ENCODE results near the gene METTL23. TPM values are rescaled to one million over a fixed set of nuclear protein-coding genes. Genes with fewer than 3 reads are reported as not detected.
"Not testable (repeated sequence)": the region's sequence is repeated elsewhere in the genome, so short reads cannot be mapped to it uniquely, and the experiment has no call there.

Gene METTL23
- total RNA-seq, 1 experiment from 2014 or later, result 37.7 TPM

GRCh38 chr17:76725580-76726230 is 934 bp upstream of the METTL23 start:
- Mint-ChIP-seq H3K27me3 (ENCODE audit: insufficient read depth, unreplicated experiment) (no peaks in the 10 kb centered on the region), H3K4me3 (ENCODE audit: unreplicated experiment) (peak overlapping the region; percentile 90), H3K4me1 (ENCODE audit: low read depth, unreplicated experiment) (no peaks in the 10 kb centered on the region), H3K27ac (ENCODE audit: unreplicated experiment) (peak overlapping the region; percentile 84), H3K36me3 (ENCODE audit: insufficient read depth, unreplicated experiment) (peaks cover 92% of the 10 kb centered on the region), H3K9me3 (ENCODE audit: unreplicated experiment) (no peaks in the 10 kb centered on the region)
- Histone ChIP-seq H3K27me3 (replicated peaks; ENCODE audit: control insufficient read depth, insufficient read depth, low read length) (no peaks in the 10 kb centered on the region), H3K4me3 (ENCODE audit: low read depth, low read length) (peak overlapping the region; percentile 85), H3K36me3 (ENCODE audit: control insufficient read depth, insufficient read depth, low read length) (peaks cover 3% of the 10 kb centered on the region), H3K9me3 (no peaks in the 10 kb centered on the region), H3K4me1 (peaks cover 7% of the 10 kb centered on the region; the same call in 1 of the 2 replicates)
- DNase-seq, result peak; percentile 74 to 79
- intact Hi-C loops (cut with micrococcal nuclease; ENCODE audit: unreplicated experiment), result loop anchor here (1.0 kb wide), 1 partner anchor 342 kb away; no protein-coding TSS in a partner anchor
- ChIA-PET POLR2A (no interaction called here), CTCF (interaction anchor here (0.6 to 1.0 kb wide), 2 partner anchors 44 to 372 kb away, joined by 3 to 4 read pairs; no protein-coding TSS in a partner anchor)
- BruUV-seq (replicated peaks), result no TSS peak
- TF ChIP-seq CTCF (IDR thresholded peaks at IDR 0.05; ENCODE audit: insufficient read depth in 1 of 2, low read depth in 1 of 2, low read length in 1 of 2, severe bottlenecking in 1 of 2, unreplicated experiment in 1 of 2), result no peak

- peak; percentile 98 for DNase-seq
- intact Hi-C loops (cut with micrococcal nuclease; ENCODE audit: unreplicated experiment), result loop anchor here (1.0 kb wide), 1 partner anchor 341 kb away; no protein-coding TSS in a partner anchor
- TSS peak; percentile 77 for BruUV-seq (replicated peaks)
- H3K27ac Mint-ChIP-seq (ENCODE audit: unreplicated experiment), result peak within 1 kb of the TSS; percentile 84
- H3K27me3 Mint-ChIP-seq (ENCODE audit: insufficient read depth, unreplicated experiment), result no peaks in the 10 kb centered on the region
- peak within 1 kb of the TSS; percentile 85 for H3K4me3 ChIP-seq (ENCODE audit: low read depth, low read length)
- ChIA-PET POLR2A (interaction anchor here (0.6 kb wide), 1 partner anchor 55 kb away, joined by 3 read pairs; no protein-coding TSS in a partner anchor), CTCF (interaction anchor here (0.6 to 1.0 kb wide), 4 partner anchors 45 to 373 kb away, joined by 3 to 4 read pairs (median 3); no protein-coding TSS in a partner anchor)
- peaks cover 92% of the 10 kb centered on the region for H3K36me3 Mint-ChIP-seq (ENCODE audit: insufficient read depth, unreplicated experiment)
- no peaks in the 10 kb centered on the region for H3K27me3 ChIP-seq (replicated peaks; ENCODE audit: control insufficient read depth, insufficient read depth, low read length)
- H3K4me1 ChIP-seq, result peaks cover 7% of the 10 kb centered on the region; the same call in 1 of the 2 replicates
- TF ChIP-seq CTCF (IDR thresholded peaks at IDR 0.05; ENCODE audit: insufficient read depth in 1 of 2, low read depth in 1 of 2, low read length in 1 of 2, severe bottlenecking in 1 of 2, unreplicated experiment in 1 of 2), result no peak
- no peaks in the 10 kb centered on the region for H3K4me1 Mint-ChIP-seq (ENCODE audit: low read depth, unreplicated experiment)
- peak within 1 kb of the TSS; percentile 90 for H3K4me3 Mint-ChIP-seq (ENCODE audit: unreplicated experiment)
- no peaks in the 10 kb centered on the region for H3K9me3 Mint-ChIP-seq (ENCODE audit: unreplicated experiment)
- H3K9me3 ChIP-seq, result no peaks in the 10 kb centered on the region
- H3K36me3 ChIP-seq (ENCODE audit: control insufficient read depth, insufficient read depth, low read length), result peaks cover 3% of the 10 kb centered on the region
Observed at GRCh38 chr17:76726231-76726775, 336 bp upstream of the METTL23 start, which contains the start of gene JMJD6. JMJD6 (minus strand) TSS chr17:76726606; CDS start chr17:76726475, 131 bp downstream.

GRCh38 chr17:76727745-76728456 is 1.3 kb downstream of the METTL23 start:
- H3K36me3 ChIP-seq (ENCODE audit: control insufficient read depth, insufficient read depth, low read length), result peaks cover 3% of the 10 kb centered on the region
- H3K4me3 ChIP-seq (ENCODE audit: low read depth, low read length), result peak overlapping the region; percentile 85
- no peak for DNase-seq
- CTCF ChIA-PET, result interaction anchor here (1.1 to 1.7 kb wide), 4 partner anchors 8 to 171 kb away, joined by 3 to 7 read pairs (median 4); partner anchors contain the start of gene MFSD11
- no peaks in the 10 kb centered on the region for H3K27me3 ChIP-seq (replicated peaks; ENCODE audit: control insufficient read depth, insufficient read depth, low read length)
- POLR2A ChIA-PET, result interaction anchor here (0.6 to 1.6 kb wide), 6 partner anchors 9 to 251 kb away, joined by 3 to 9 read pairs (median 3); partner anchors contain the start of gene MFSD11
- no peaks in the 10 kb centered on the region for H3K9me3 ChIP-seq
- H3K4me3 Mint-ChIP-seq (ENCODE audit: unreplicated experiment), result peak overlapping the region; percentile 90
- H3K36me3 Mint-ChIP-seq (ENCODE audit: insufficient read depth, unreplicated experiment), result peaks cover 93% of the 10 kb centered on the region
- peaks cover 7% of the 10 kb centered on the region; the same call in 1 of the 2 replicates for H3K4me1 ChIP-seq
- no TSS peak for BruUV-seq (replicated peaks)
- peak overlapping the region; percentile 84 for H3K27ac Mint-ChIP-seq (ENCODE audit: unreplicated experiment)
- H3K27me3 Mint-ChIP-seq (ENCODE audit: insufficient read depth, unreplicated experiment), result no peaks in the 10 kb centered on the region
- intact Hi-C loops (cut with micrococcal nuclease; ENCODE audit: unreplicated experiment), result no loop called here
- H3K9me3 Mint-ChIP-seq (ENCODE audit: unreplicated experiment), result no peaks in the 10 kb centered on the region
- no peak for TF ChIP-seq CTCF (IDR thresholded peaks at IDR 0.05; ENCODE audit: insufficient read depth in 1 of 2, low read depth in 1 of 2, low read length in 1 of 2, severe bottlenecking in 1 of 2, unreplicated experiment in 1 of 2)
- no peaks in the 10 kb centered on the region for H3K4me1 Mint-ChIP-seq (ENCODE audit: low read depth, unreplicated experiment)

GRCh38 chr17:76731800-76732733 is 5.4 kb downstream of the METTL23 start:
- peaks cover 21% of the 10 kb centered on the region for H3K4me1 Mint-ChIP-seq (ENCODE audit: low read depth, unreplicated experiment)
- Histone ChIP-seq H3K4me1 (peaks cover 25% of the 10 kb centered on the region), H3K36me3 (ENCODE audit: control insufficient read depth, insufficient read depth, low read length) (peaks cover 11% of the 10 kb centered on the region)
- peaks cover 93% of the 10 kb centered on the region for H3K36me3 Mint-ChIP-seq (ENCODE audit: insufficient read depth, unreplicated experiment)
- H3K4me3 ChIP-seq (ENCODE audit: low read depth, low read length); H3K9me3 ChIP-seq; H3K4me3 Mint-ChIP-seq (ENCODE audit: unreplicated experiment); DNase-seq; BruUV-seq (replicated peaks); H3K27me3 Mint-ChIP-seq (ENCODE audit: insufficient read depth, unreplicated experiment); intact Hi-C loops (cut with micrococcal nuclease; ENCODE audit: unreplicated experiment); H3K27ac Mint-ChIP-seq (ENCODE audit: unreplicated experiment); H3K9me3 Mint-ChIP-seq (ENCODE audit: unreplicated experiment); H3K27me3 ChIP-seq (replicated peaks; ENCODE audit: control insufficient read depth, insufficient read depth, low read length): not testable (repeated sequence)
- POLR2A ChIA-PET, result interaction anchor here (0.5 to 0.6 kb wide), 2 partner anchors 142 to 228 kb away, joined by 6 to 11 read pairs; no protein-coding TSS in a partner anchor
- CTCF ChIA-PET, result interaction anchor here (0.5 kb wide), 1 partner anchor 28 kb away, joined by 3 read pairs; no protein-coding TSS in a partner anchor

Data from Caco-2 (cell line).